H1 (cell line): ENCODE results near the gene HSPA4L. TPM values are rescaled to one million over a fixed set of nuclear protein-coding genes. Genes with fewer than 3 reads are reported as not detected.

Source experiments
- CTCF ChIA-PET: fragments of 300-600 bp; sonication (Branson Sonifier 250); formaldehyde crosslinking; loops from one replicate; lab custom pipeline; 2021; ENCODE audit not compliant: partially characterized antibody; lab: Charles Lee
- POLR2A ChIA-PET: fragments of 300-600 bp; sonication (Branson Sonifier 250); formaldehyde crosslinking; loops from one replicate; lab custom pipeline; 2021; ENCODE audit warnings: inconsistent platforms; ENCODE audit not compliant: partially characterized antibody; lab: Charles Lee
- DNase-seq, 2 experiments: peaks; one replicate each; pipeline versions ENCODE4 v3.0.0 to v3.0.0-alpha.2; 2010 to 2022; ENCODE audit warnings: low spot score in 2 of 2, low read depth in 1 of 2, mixed read lengths in 1 of 2
- FAIRE-seq: peaks from 2 replicates; lab custom pipeline; 2011; peaks lifted over from hg19 to GRCh38; lab: Jason Lieb, UNC
- H2AFZ ChIP-seq: 2 replicates; pipeline ENCODE4 v1.8.1; 2012; ENCODE audit warnings: low read length, inconsistent platforms
- H2AK5ac ChIP-seq: 2 replicates; pipeline ENCODE4 v1.6.1; 2013; ENCODE audit warnings: low read depth, low read length
- H2BK120ac ChIP-seq: replicated peaks from 2 replicates; pipeline ENCODE3; 2013; ENCODE audit warnings: low read depth, low read length, inconsistent platforms
- H2BK12ac ChIP-seq: 2 replicates; pipeline ENCODE4 v1.6.1; 2013; ENCODE audit warnings: low read depth, low read length
- H2BK15ac ChIP-seq: 2 replicates; pipeline ENCODE4 v1.6.1; 2013; ENCODE audit warnings: low read length
- H2BK20ac ChIP-seq: 2 replicates; pipeline ENCODE4 v1.6.1; 2013; ENCODE audit warnings: low read length
- H2BK5ac ChIP-seq: 2 replicates; pipeline ENCODE4 v1.6.1; 2013; ENCODE audit warnings: low read depth, low read length
- H3K14ac ChIP-seq: 2 replicates; pipeline ENCODE4 v1.6.1; 2013; ENCODE audit warnings: inconsistent platforms; ENCODE audit not compliant: insufficient read length
- H3K18ac ChIP-seq: 2 replicates; pipeline ENCODE4 v1.6.1; 2013; ENCODE audit warnings: low read length; ENCODE audit errors: extremely low read depth
- H3K23ac ChIP-seq: 2 replicates; pipeline ENCODE4 v1.6.1; 2013; ENCODE audit warnings: inconsistent platforms; ENCODE audit not compliant: insufficient read length
- H3K23me2 ChIP-seq: 2 replicates; pipeline ENCODE4 v1.6.1; 2013; ENCODE audit warnings: low read depth, low read length
- H3K27ac ChIP-seq: 2 replicates; pipeline ENCODE4 v1.6.1; 2011; ENCODE audit warnings: low read depth, low read length, inconsistent platforms
- H3K27me3 ChIP-seq, 4 experiments: replicated peaks in 1 of 4; 1 replicate in 1 of 4; 2 replicates in 3 of 4; pipeline versions ENCODE4 v1.6.1 to v1.8.1; 2011 to 2013; ENCODE audit warnings: low read length in 3 of 4, mild to moderate bottlenecking in 3 of 4, inconsistent platforms in 2 of 4, mixed read lengths in 2 of 4, moderate library complexity in 1 of 4; ENCODE audit not compliant: control insufficient read depth in 3 of 4, insufficient read depth in 3 of 4; ENCODE audit errors: extremely low read depth in 1 of 4
- H3K36me3 ChIP-seq, 4 experiments: 2 replicates each; pipeline versions ENCODE4 v1.6.1 to v1.8.1; 2011 to 2013; ENCODE audit warnings: mild to moderate bottlenecking in 4 of 4, low read length in 3 of 4, moderate library complexity in 2 of 4, control low read depth in 1 of 4, inconsistent platforms in 1 of 4; ENCODE audit not compliant: insufficient read depth in 4 of 4, control insufficient read depth in 2 of 4
- H3K4ac ChIP-seq: replicated peaks from 2 replicates; pipeline ENCODE3; 2013; ENCODE audit warnings: low read length, low read depth, mixed read lengths, inconsistent platforms; ENCODE audit not compliant: insufficient read length
- H3K4me1 ChIP-seq, 4 experiments: replicated peaks in 1 of 4; 1 replicate in 1 of 4; 2 replicates in 3 of 4; pipeline versions ENCODE4 v1.6.1 to v1.8.1; 2011 to 2013; ENCODE audit warnings: low read length in 3 of 4, inconsistent platforms in 2 of 4, mixed read lengths in 1 of 4; ENCODE audit not compliant: insufficient read depth in 4 of 4, control insufficient read depth in 3 of 4
- H3K4me2 ChIP-seq, 2 experiments: 2 replicates each; pipeline versions ENCODE4 v1.6.1 to v1.8.1; 2011 to 2013; ENCODE audit warnings: low read depth in 2 of 2, low read length in 2 of 2, control low read depth in 1 of 2, inconsistent platforms in 1 of 2, mild to moderate bottlenecking in 1 of 2; ENCODE audit not compliant: insufficient read depth in 1 of 2
- H3K4me3 ChIP-seq, 4 experiments: fragments of 200-600, 300-600 bp in 1 of 4; sonication (generic), shearing (Covaris generic), sonication (Bioruptor Twin) in 1 of 4; 2 replicates each; pipeline versions ENCODE4 v1.5.1 to v1.8.1; 2011 to 2016; ENCODE audit warnings: low read length in 4 of 4, low read depth in 3 of 4, control low read depth in 2 of 4, inconsistent platforms in 2 of 4, mild to moderate bottlenecking in 2 of 4, mixed read lengths in 1 of 4, moderate library complexity in 1 of 4; ENCODE audit not compliant: insufficient read depth in 2 of 4; ENCODE audit errors: extremely low read depth in 1 of 4
- H3K56ac ChIP-seq: replicated peaks from 2 replicates; pipeline ENCODE3; 2013; ENCODE audit warnings: low read depth, mild to moderate bottlenecking, mixed read lengths, low read length, inconsistent platforms; ENCODE audit not compliant: insufficient read length
- H3K79me1 ChIP-seq: 2 replicates; pipeline ENCODE4 v1.6.1; 2013; ENCODE audit warnings: low read depth, low read length, control low read depth
- H3K79me2 ChIP-seq, 2 experiments: 2 replicates each; pipeline versions ENCODE4 v1.6.1 to v1.8.1; 2012 to 2013; ENCODE audit warnings: low read length in 2 of 2, mild to moderate bottlenecking in 2 of 2, inconsistent platforms in 1 of 2; ENCODE audit not compliant: insufficient read depth in 2 of 2, control insufficient read depth in 1 of 2
- H3K9ac ChIP-seq, 4 experiments: replicated peaks in 1 of 4; 1 replicate in 1 of 4; 2 replicates in 3 of 4; pipeline versions ENCODE4 v1.6.1 to v1.8.1; 2011 to 2013; ENCODE audit warnings: low read depth in 3 of 4, low read length in 3 of 4, control low read depth in 2 of 4, mild to moderate bottlenecking in 2 of 4, moderate library complexity in 2 of 4, inconsistent platforms in 1 of 4; ENCODE audit errors: extremely low read depth in 1 of 4
- H3K9me3 ChIP-seq, 2 experiments: 2 replicates each; pipeline versions ENCODE4 v1.6.1 to v1.8.1; 2012 to 2013; ENCODE audit warnings: mild to moderate bottlenecking in 2 of 2, moderate library complexity in 2 of 2, control low read depth in 1 of 2, inconsistent platforms in 1 of 2, low read depth in 1 of 2, low read length in 1 of 2, mixed read lengths in 1 of 2; ENCODE audit not compliant: insufficient read depth in 2 of 2
- H4K20me1 ChIP-seq, 2 experiments: replicated peaks in 1 of 2; 2 replicates each; pipeline versions ENCODE3 to v1.8.1; 2011 to 2013; ENCODE audit warnings: inconsistent platforms in 2 of 2, low read length in 2 of 2, mild to moderate bottlenecking in 1 of 2; ENCODE audit not compliant: insufficient read depth in 2 of 2, control insufficient read depth in 1 of 2
- H4K5ac ChIP-seq: 2 replicates; pipeline ENCODE4 v1.6.1; 2013; ENCODE audit warnings: low read length, low read depth, mixed read lengths, inconsistent platforms; ENCODE audit not compliant: insufficient read length
- H4K8ac ChIP-seq: 2 replicates; pipeline ENCODE4 v1.8.0; 2013; ENCODE audit warnings: mild to moderate bottlenecking, moderate library complexity, low read length, inconsistent platforms; ENCODE audit not compliant: insufficient read depth; ENCODE audit errors: extremely low read depth
- H4K91ac ChIP-seq: replicated peaks from 2 replicates; pipeline ENCODE3; 2013; ENCODE audit warnings: low read length, mixed read lengths, inconsistent platforms; ENCODE audit not compliant: insufficient read length
- CHD1 ChIP-seq: IDR thresholded peaks from 2 replicates; pipeline ENCODE4 v1.6.1; 2012; ENCODE audit warnings: low read depth, low read length, improper control_type of control experiment
- CREB1 ChIP-seq: IDR thresholded peaks from 2 replicates; pipeline ENCODE4 v1.6.1; 2012; ENCODE audit warnings: inconsistent platforms
- KDM5A ChIP-seq: fragments of 200-600 bp; IDR thresholded peaks from 2 replicates; pipeline ENCODE4 v1.7.1; 2012; ENCODE audit warnings: mild to moderate bottlenecking, low read length, inconsistent platforms, mixed read lengths
- MAFK ChIP-seq: IDR thresholded peaks from 2 replicates; pipeline ENCODE4 v1.6.1; 2012; ENCODE audit warnings: low read depth, mild to moderate bottlenecking, improper control_type of control experiment, low read length
- POLR2A ChIP-seq, 2 experiments: IDR thresholded peaks; 1 replicate in 1 of 2; 2 replicates in 1 of 2; pipeline ENCODE4 v1.6.1; 2011; ENCODE audit warnings: low read depth in 2 of 2, low read length in 2 of 2, mild to moderate bottlenecking in 2 of 2; ENCODE audit errors: control extremely low read depth in 1 of 2
- POU5F1 ChIP-seq: IDR thresholded peaks from 2 replicates; pipeline ENCODE4 v1.6.1; 2011; ENCODE audit warnings: low read depth, mild to moderate bottlenecking, low read length, moderate library complexity
- SAP30 ChIP-seq: fragments of 300-600 bp; sonication (generic); IDR thresholded peaks from 2 replicates; pipeline ENCODE4 v1.7.1; 2012; ENCODE audit warnings: low read length, moderate library complexity, mild to moderate bottlenecking, inconsistent platforms; ENCODE audit not compliant: insufficient read depth, insufficient replicate concordance
- SIX5 ChIP-seq: IDR thresholded peaks from 2 replicates; pipeline ENCODE4 v1.6.1; 2011; ENCODE audit warnings: mild to moderate bottlenecking, low read depth, low read length
- SP1 ChIP-seq: IDR thresholded peaks from 2 replicates; pipeline ENCODE4 v1.6.1; 2011; ENCODE audit warnings: low read depth, low read length
- TBP ChIP-seq: IDR thresholded peaks from 2 replicates; pipeline ENCODE4 v1.6.1; 2011; ENCODE audit warnings: low read depth, low read length, improper control_type of control experiment
- TCF12 ChIP-seq: IDR thresholded peaks from 2 replicates; pipeline ENCODE4 v1.6.1; 2011; ENCODE audit warnings: low read depth, mild to moderate bottlenecking, low read length
- WGBS, 2 experiments: shearing (Covaris generic) in 1 of 2; methylation state at CpG; one replicate each; pipeline versions ENCODE4 v1.1.6 to v1.1.7; 2013 to 2015; ENCODE audit warnings: low lambda C conversion rate in 2 of 2, mixed read lengths in 2 of 2, inconsistent platforms in 1 of 2, low coverage in 1 of 2, missing lambda C conversion rate in 1 of 2; ENCODE audit not compliant: insufficient replicate concordance in 2 of 2, insufficient coverage in 1 of 2, insufficient read length in 1 of 2; ENCODE audit errors: extremely low coverage in 1 of 2, missing lambda C conversion rate in 1 of 2; 5-methylcytosine and 5-hydroxymethylcytosine counted together
- polyA plus RNA-seq, 7 experiments: library from polyadenylated mRNA; depleted of rRNA in 3 of 7; stranded (reverse) in 5 of 7; unstranded in 2 of 7; fragments of >200 nt in 5 of 7; fragments of 200-250 nt in 2 of 7; gene quantifications; 1 replicate in 5 of 7; 2 replicates in 1 of 7; 4 replicates in 1 of 7; pipeline versions ENCODE4 v1.2.1 to v1.2.3, GENCODE V29; 2011 to 2013; ENCODE audit warnings: missing spikeins in 2 of 7, mixed read lengths in 2 of 7
- total RNA-seq: library from RNA; stranded (reverse); fragmentation: NEBNext Ultra II Directional; extraction: Animal tissue kit (Norgen Biotek cat#: 25700); gene quantifications from 2 replicates; pipeline ENCODE4 v1.2.1, GENCODE V29; 2021
- TF ChIP-seq, protein P1 (sequence below): IDR thresholded peaks from 2 replicates; pipeline ENCODE4 v1.6.1; 2012; ENCODE audit warnings: inconsistent platforms
- TF ChIP-seq, protein P2 (sequence below): IDR thresholded peaks from 2 replicates; pipeline ENCODE4 v1.6.1; 2011; ENCODE audit warnings: low read length, improper control_type of control experiment
- TF ChIP-seq, protein P3 (sequence below): IDR thresholded peaks from 2 replicates; pipeline ENCODE4 v1.6.1; 2012; ENCODE audit warnings: inconsistent platforms

The HSPA4L gene
- total and polyA plus RNA-seq, 2 of the 8 experiments (the other 6 are each of a cell fraction or from before 2014, with no cell fraction given), result 0.65 to 4.7 TPM

DNA sequence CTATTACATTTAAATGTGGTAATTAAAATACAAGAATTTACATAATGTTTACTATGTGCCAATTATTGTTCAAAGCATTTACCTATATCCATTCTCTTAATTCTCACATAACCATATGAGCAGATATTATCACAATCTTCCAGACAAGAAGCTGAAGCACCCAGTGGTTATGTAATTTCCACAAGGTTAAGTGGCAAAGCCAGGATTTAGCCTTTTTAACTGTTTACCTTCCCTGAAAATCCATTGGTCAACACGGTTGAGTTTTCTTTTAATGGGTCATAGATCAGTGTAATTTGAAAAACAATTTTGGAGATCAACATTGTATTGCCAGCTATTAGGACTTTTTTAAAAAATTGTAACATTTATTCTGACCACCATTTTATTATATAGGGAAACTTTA is 11.4 kb downstream of the HSPA4L start:
- Histone ChIP-seq H2BK12ac (no peak overlapping the region), H3K23me2 (no peaks in the 10 kb centered on the region), H3K27ac (no peak overlapping the region), H2BK5ac (no peak overlapping the region), H4K8ac (no peak overlapping the region), H3K4me1 (no peaks in the 10 kb centered on the region), H4K91ac (no peak overlapping the region), H3K79me1 (no peaks in the 10 kb centered on the region), H4K20me1 (no peaks in the 10 kb centered on the region), H4K5ac (no peak overlapping the region), H2AFZ (no peak overlapping the region), H3K9ac (no peak overlapping the region), H3K36me3 (no peaks in the 10 kb centered on the region), H3K18ac (no peak overlapping the region), H3K9me3 (no peaks in the 10 kb centered on the region), H3K56ac (no peak overlapping the region), H2BK120ac (no peak overlapping the region), H2BK20ac (no peak overlapping the region), H3K23ac (no peak overlapping the region), H3K4me2 (no peak overlapping the region), H3K4ac (no peak overlapping the region), H3K14ac (no peak overlapping the region), H3K27me3 (no peaks in the 10 kb centered on the region), H2AK5ac (no peak overlapping the region), H3K79me2 (no peaks in the 10 kb centered on the region), H2BK15ac (no peak overlapping the region), H3K4me3 (no peak overlapping the region)
- POLR2A ChIA-PET, result no interaction called here
- no peak for TF ChIP-seq KDM5A
- no peak for TF ChIP-seq CHD1
- TF ChIP-seq CREB1, result no peak
- TF ChIP-seq SAP30, result no peak
- TF ChIP-seq, protein P1, sequence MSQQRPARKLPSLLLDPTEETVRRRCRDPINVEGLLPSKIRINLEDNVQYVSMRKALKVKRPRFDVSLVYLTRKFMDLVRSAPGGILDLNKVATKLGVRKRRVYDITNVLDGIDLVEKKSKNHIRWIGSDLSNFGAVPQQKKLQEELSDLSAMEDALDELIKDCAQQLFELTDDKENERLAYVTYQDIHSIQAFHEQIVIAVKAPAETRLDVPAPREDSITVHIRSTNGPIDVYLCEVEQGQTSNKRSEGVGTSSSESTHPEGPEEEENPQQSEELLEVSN, result no peak
- no peak for TF ChIP-seq POLR2A (IDR thresholded peaks at IDR 0.05; ENCODE audit: control extremely low read depth in 1 of 2, low read depth in 2 of 2, low read length in 2 of 2)
- no peak for TF ChIP-seq POU5F1
- no peak for TF ChIP-seq TCF12
- TF ChIP-seq TBP, result no peak
- TF ChIP-seq, protein P2, sequence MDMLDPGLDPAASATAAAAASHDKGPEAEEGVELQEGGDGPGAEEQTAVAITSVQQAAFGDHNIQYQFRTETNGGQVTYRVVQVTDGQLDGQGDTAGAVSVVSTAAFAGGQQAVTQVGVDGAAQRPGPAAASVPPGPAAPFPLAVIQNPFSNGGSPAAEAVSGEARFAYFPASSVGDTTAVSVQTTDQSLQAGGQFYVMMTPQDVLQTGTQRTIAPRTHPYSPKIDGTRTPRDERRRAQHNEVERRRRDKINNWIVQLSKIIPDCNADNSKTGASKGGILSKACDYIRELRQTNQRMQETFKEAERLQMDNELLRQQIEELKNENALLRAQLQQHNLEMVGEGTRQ, result no peak
- TF ChIP-seq, protein P3, sequence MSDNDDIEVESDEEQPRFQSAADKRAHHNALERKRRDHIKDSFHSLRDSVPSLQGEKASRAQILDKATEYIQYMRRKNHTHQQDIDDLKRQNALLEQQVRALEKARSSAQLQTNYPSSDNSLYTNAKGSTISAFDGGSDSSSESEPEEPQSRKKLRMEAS, result no peak
- TF ChIP-seq MAFK, result no peak
- TF ChIP-seq SP1, result no peak
- no peak for TF ChIP-seq SIX5
- WGBS, 2 experiments, result 86% methylated on average over 1 of the region's 1 CpG; no CpG with 5 or more reads in 1 of the 2 experiments
- DNase-seq (no peak), FAIRE-seq (peak; percentile 32)
- CTCF ChIA-PET, result interaction anchor here (0.5 kb wide), 1 partner anchor 631 kb away, joined by 3 read pairs; no protein-coding TSS in a partner anchor
